Measurements from ENCODE around the gene KRT40. TPM values are rescaled to one million over a fixed set of nuclear protein-coding genes. Genes with fewer than 3 reads are reported as not detected.

KRT40 gene
- polyA plus RNA-seq, 4 donors = 0.10 to 0.45 (median 0.12) TPM; not detected in 1

DNA sequence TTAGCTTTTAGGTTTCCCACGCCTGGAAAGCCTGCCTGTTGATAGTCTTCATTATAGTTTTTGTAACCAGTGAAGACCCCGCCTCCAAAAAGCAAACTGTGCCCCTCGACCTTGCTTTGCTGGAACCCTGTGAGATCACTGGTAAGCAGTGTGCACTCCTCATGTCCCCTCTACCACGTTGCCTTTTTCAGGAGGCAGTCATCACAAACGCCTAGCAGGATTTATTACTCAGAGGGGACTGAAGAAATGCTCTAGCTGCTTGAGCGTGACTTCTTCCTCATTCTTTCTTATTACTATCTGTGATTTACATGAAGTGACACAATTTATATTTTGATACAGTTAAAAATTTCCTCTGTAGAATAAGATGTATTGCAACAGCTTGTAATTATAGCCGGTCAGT is 31.3 kb upstream of the KRT40 start:
- no peak for DNase-seq
- H3K27ac ChIP-seq (ENCODE audit: low read depth in 1 of 3, low read length in 2 of 3) = no peak overlapping the region
- WGBS, 3 donors = 66 to 78% (median 67%) methylated on average over 7 of the region's 7 CpGs
- no peaks in the 10 kb centered on the region for H3K9me3 ChIP-seq (ENCODE audit: control insufficient read depth in 2 of 2, insufficient read depth in 1 of 2, low read depth in 1 of 2, low read length in 1 of 2)
- no peaks in the 10 kb centered on the region for H3K36me3 ChIP-seq (ENCODE audit: control insufficient read depth in 3 of 3, insufficient read depth in 2 of 3, low read depth in 1 of 3, low read length in 3 of 3)
- FAIRE-seq = no peak
- no peaks in the 10 kb centered on the region for H3K4me1 ChIP-seq (ENCODE audit: control insufficient read depth in 3 of 3, insufficient read depth in 2 of 3, low read depth in 1 of 3, low read length in 2 of 3)
- no peak overlapping the region for H3K4me3 ChIP-seq (ENCODE audit: low read depth in 1 of 3, low read length in 3 of 3)
- H3K27me3 ChIP-seq (ENCODE audit: control insufficient read depth in 3 of 3, insufficient read depth in 3 of 3, low read length in 3 of 3) = peaks cover 0 to 2% (median 0%) of the 10 kb centered on the region in 3 donors

DNA sequence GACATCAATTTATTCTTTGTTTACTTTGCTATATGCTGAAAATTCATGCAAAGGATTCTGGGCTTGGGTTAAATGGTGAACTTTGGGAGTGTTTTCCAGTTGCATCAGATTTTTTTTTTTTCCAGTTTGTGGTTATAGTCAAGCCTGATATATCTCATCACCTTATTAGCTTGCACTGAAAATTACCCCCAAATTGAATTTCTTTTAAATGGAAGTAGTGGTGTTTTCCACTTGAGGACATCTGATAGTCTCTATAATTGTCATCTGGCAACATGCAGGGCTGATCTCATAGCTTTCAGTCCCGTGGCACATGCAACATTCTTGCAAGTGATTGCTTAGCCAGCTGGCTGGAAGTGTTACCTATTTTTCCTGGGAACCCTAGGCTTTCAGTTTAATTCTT is 29.5 kb upstream of the KRT40 start:
- DNase-seq = no peak
- no peaks in the 10 kb centered on the region for H3K36me3 ChIP-seq (ENCODE audit: control insufficient read depth in 3 of 3, insufficient read depth in 2 of 3, low read depth in 1 of 3, low read length in 3 of 3)
- no peaks in the 10 kb centered on the region for H3K4me1 ChIP-seq (ENCODE audit: control insufficient read depth in 3 of 3, insufficient read depth in 2 of 3, low read depth in 1 of 3, low read length in 2 of 3)
- H3K4me3 ChIP-seq (ENCODE audit: low read depth in 1 of 3, low read length in 3 of 3) = no peak overlapping the region
- H3K27me3 ChIP-seq (ENCODE audit: control insufficient read depth in 3 of 3, insufficient read depth in 3 of 3, low read length in 3 of 3) = no peaks in the 10 kb centered on the region
- no peak overlapping the region for H3K27ac ChIP-seq (ENCODE audit: low read depth in 1 of 3, low read length in 2 of 3)
- H3K9me3 ChIP-seq (ENCODE audit: control insufficient read depth in 2 of 2, insufficient read depth in 1 of 2, low read depth in 1 of 2, low read length in 1 of 2) = no peaks in the 10 kb centered on the region
- WGBS, 3 donors = 17 to 33% (median 24%) methylated on average over 1 of the region's 1 CpG
- no peak for FAIRE-seq

DNA sequence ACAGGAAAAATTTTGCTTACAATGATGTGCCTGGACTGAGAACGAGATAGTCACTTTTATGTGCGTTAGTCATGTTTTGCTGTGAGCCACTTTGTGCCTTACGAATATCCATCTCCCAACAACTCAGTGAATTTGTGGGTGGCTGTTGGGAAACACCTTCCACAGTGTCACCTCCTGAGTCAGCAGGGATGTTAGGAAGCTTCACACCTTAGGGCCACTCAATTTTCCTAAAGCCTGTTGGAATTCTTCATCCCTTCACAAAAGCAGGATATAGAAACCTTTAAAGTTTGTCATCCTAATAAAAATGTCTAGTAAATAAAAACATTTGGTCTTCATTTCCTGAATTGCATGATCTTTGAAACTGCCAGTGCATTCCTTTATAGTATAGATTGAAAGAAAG is 29.1 kb upstream of the KRT40 start:
- no peak overlapping the region for H3K4me3 ChIP-seq (ENCODE audit: low read depth in 1 of 3, low read length in 3 of 3)
- no peak overlapping the region for H3K27ac ChIP-seq (ENCODE audit: low read depth in 1 of 3, low read length in 2 of 3)
- no peaks in the 10 kb centered on the region for H3K4me1 ChIP-seq (ENCODE audit: control insufficient read depth in 3 of 3, insufficient read depth in 2 of 3, low read depth in 1 of 3, low read length in 2 of 3)
- H3K36me3 ChIP-seq (ENCODE audit: control insufficient read depth in 3 of 3, insufficient read depth in 2 of 3, low read depth in 1 of 3, low read length in 3 of 3) = no peaks in the 10 kb centered on the region
- H3K9me3 ChIP-seq (ENCODE audit: control insufficient read depth in 2 of 2, insufficient read depth in 1 of 2, low read depth in 1 of 2, low read length in 1 of 2) = no peaks in the 10 kb centered on the region
- DNase-seq (no peak), FAIRE-seq (no peak)
- 86 to 93% (median 91%) methylated on average over 3 of the region's 3 CpGs for WGBS, 3 donors
- no peaks in the 10 kb centered on the region for H3K27me3 ChIP-seq (ENCODE audit: control insufficient read depth in 3 of 3, insufficient read depth in 3 of 3, low read length in 3 of 3)

DNA sequence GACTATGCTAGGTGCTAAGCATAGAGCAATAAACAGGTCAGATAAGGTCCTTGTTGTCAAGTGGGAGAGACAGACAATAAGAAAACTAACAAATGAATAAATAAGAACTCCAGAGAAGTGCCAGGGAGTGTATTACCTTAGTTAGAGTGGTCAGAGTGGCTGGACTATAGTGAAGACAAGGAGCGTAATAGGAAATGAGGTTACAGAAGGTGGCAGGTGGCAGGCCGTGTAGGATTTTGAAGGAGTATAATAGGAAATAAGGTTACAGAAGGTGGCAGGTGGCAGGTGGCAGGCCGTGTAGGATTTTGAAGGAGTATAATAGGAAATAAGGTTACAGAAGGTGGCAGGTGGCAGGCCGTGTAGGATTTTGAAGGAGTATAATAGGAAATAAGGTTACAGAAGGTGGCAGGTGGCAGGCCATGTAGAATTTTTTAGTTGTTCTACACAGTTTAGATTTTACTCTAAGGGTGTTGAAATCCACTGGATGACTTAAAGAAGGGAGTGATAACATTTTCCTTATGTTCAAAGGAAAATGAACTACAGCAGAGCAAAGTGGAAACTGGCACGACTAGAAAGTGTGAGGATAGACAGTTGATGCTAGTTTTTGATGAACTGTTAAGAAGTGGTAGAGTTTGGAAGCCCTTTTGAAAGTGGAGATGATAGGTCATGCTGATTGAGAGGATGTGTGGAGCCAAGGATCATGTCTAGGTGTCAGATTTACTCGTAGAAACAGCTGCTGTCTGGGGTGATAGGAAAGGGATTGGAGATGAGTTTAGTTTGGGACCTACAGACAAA is 28.4 kb upstream of the KRT40 start:
- peak in 1 of 2 donors; percentile 1 for DNase-seq
- Histone ChIP-seq H3K9me3 (ENCODE audit: control insufficient read depth in 2 of 2, insufficient read depth in 1 of 2, low read depth in 1 of 2, low read length in 1 of 2) (no peaks in the 10 kb centered on the region), H3K27ac (ENCODE audit: low read depth in 1 of 3, low read length in 2 of 3) (no peak overlapping the region), H3K4me3 (ENCODE audit: low read depth in 1 of 3, low read length in 3 of 3) (no peak overlapping the region), H3K27me3 (ENCODE audit: control insufficient read depth in 3 of 3, insufficient read depth in 3 of 3, low read length in 3 of 3) (no peaks in the 10 kb centered on the region), H3K36me3 (ENCODE audit: control insufficient read depth in 3 of 3, insufficient read depth in 2 of 3, low read depth in 1 of 3, low read length in 3 of 3) (no peaks in the 10 kb centered on the region), H3K4me1 (ENCODE audit: control insufficient read depth in 3 of 3, insufficient read depth in 2 of 3, low read depth in 1 of 3, low read length in 2 of 3) (no peaks in the 10 kb centered on the region)
- WGBS, 3 donors = 72 to 78% (median 75%) methylated on average over 6 of the region's 6 CpGs
- FAIRE-seq = no peak

DNA sequence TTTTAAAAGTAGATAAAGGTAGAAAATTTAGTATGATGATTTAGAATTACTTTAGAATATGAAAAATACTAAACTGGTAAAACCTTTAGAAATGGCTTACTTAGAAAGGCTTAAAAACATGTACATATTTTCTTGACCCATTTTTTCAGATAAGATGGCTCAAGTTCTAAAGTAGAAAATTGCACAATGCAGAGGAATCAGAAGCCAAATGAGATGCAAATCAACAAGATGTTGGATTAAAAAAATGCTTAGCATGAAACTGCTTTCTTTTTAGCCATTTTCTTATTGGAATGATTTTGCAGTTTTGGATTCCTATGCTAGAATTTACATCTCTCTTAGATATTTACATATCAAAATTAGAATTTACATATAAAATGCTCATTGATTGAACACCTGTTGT is 26.3 kb upstream of the KRT40 start:
- no peak overlapping the region for H3K27ac ChIP-seq (ENCODE audit: low read depth in 1 of 3, low read length in 2 of 3)
- no peaks in the 10 kb centered on the region for H3K27me3 ChIP-seq (ENCODE audit: control insufficient read depth in 3 of 3, insufficient read depth in 3 of 3, low read length in 3 of 3)
- no peaks in the 10 kb centered on the region for H3K4me1 ChIP-seq (ENCODE audit: control insufficient read depth in 3 of 3, insufficient read depth in 2 of 3, low read depth in 1 of 3, low read length in 2 of 3)
- DNase-seq (no peak), FAIRE-seq (no peak)
- no peak overlapping the region for H3K4me3 ChIP-seq (ENCODE audit: low read depth in 1 of 3, low read length in 3 of 3)
- no peaks in the 10 kb centered on the region for H3K9me3 ChIP-seq (ENCODE audit: control insufficient read depth in 2 of 2, insufficient read depth in 1 of 2, low read depth in 1 of 2, low read length in 1 of 2)
- no peaks in the 10 kb centered on the region for H3K36me3 ChIP-seq (ENCODE audit: control insufficient read depth in 3 of 3, insufficient read depth in 2 of 3, low read depth in 1 of 3, low read length in 3 of 3)

DNA sequence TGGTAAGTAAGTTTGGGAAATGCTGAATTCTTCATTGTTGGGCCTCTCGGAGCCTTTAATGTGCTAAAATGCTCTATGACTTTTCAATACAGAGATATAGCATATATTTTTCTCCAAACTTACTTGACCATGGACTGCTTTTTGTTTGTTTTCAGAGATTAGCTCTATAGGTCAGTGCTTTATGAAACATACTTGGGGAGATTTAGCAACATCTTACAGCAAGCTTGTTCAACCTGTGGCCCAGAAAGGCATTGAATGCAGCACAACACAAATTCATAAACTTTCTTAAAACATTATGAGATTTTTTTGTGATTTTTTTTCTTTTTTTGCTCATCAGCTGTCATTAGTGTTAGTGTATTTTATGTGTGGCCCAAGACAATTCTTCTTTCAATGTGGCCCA is 25.8 kb upstream of the KRT40 start:
- FAIRE-seq = no peak
- no peak for DNase-seq
- no peaks in the 10 kb centered on the region for H3K4me1 ChIP-seq (ENCODE audit: control insufficient read depth in 3 of 3, insufficient read depth in 2 of 3, low read depth in 1 of 3, low read length in 2 of 3)
- H3K4me3 ChIP-seq (ENCODE audit: low read depth in 1 of 3, low read length in 3 of 3) = no peak overlapping the region
- H3K36me3 ChIP-seq (ENCODE audit: control insufficient read depth in 3 of 3, insufficient read depth in 2 of 3, low read depth in 1 of 3, low read length in 3 of 3) = no peaks in the 10 kb centered on the region
- H3K27ac ChIP-seq (ENCODE audit: low read depth in 1 of 3, low read length in 2 of 3) = no peak overlapping the region
- H3K9me3 ChIP-seq (ENCODE audit: control insufficient read depth in 2 of 2, insufficient read depth in 1 of 2, low read depth in 1 of 2, low read length in 1 of 2) = no peaks in the 10 kb centered on the region
- no peaks in the 10 kb centered on the region for H3K27me3 ChIP-seq (ENCODE audit: control insufficient read depth in 3 of 3, insufficient read depth in 3 of 3, low read length in 3 of 3)
- WGBS, 3 donors = 88 to 93% (median 92%) methylated on average over 1 of the region's 1 CpG

DNA sequence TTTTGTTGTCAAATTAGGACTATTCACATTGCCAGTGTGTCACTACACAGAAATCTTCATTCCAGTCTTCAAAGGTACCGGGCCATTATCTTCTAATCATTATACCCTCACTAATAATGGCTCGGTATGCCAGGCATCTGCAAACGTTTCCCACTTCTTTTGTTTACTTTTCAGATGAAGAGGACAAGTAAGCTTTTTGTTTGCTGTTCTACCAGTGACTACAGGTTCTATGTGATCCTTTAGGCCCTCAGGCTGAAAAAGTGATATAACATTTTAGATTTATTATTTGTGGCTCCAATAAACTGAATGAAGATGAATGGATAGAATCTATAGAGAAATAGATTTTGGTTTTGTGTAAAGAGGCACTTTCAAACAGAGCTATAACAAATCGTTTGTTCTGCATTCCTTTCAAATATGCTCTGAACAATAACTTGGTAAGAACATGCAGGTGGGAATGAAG is 25.2 kb upstream of the KRT40 start:
- Histone ChIP-seq H3K36me3 (ENCODE audit: control insufficient read depth in 3 of 3, insufficient read depth in 2 of 3, low read depth in 1 of 3, low read length in 3 of 3) (no peaks in the 10 kb centered on the region), H3K9me3 (ENCODE audit: control insufficient read depth in 2 of 2, insufficient read depth in 1 of 2, low read depth in 1 of 2, low read length in 1 of 2) (no peaks in the 10 kb centered on the region), H3K27ac (ENCODE audit: low read depth in 1 of 3, low read length in 2 of 3) (no peak overlapping the region), H3K4me3 (ENCODE audit: low read depth in 1 of 3, low read length in 3 of 3) (no peak overlapping the region), H3K27me3 (ENCODE audit: control insufficient read depth in 3 of 3, insufficient read depth in 3 of 3, low read length in 3 of 3) (no peaks in the 10 kb centered on the region), H3K4me1 (ENCODE audit: control insufficient read depth in 3 of 3, insufficient read depth in 2 of 3, low read depth in 1 of 3, low read length in 2 of 3) (no peaks in the 10 kb centered on the region)
- WGBS, 3 donors = 7 to 42% (median 15%) methylated on average over 4 of the region's 4 CpGs
- FAIRE-seq = no peak
- no peak for DNase-seq

DNA sequence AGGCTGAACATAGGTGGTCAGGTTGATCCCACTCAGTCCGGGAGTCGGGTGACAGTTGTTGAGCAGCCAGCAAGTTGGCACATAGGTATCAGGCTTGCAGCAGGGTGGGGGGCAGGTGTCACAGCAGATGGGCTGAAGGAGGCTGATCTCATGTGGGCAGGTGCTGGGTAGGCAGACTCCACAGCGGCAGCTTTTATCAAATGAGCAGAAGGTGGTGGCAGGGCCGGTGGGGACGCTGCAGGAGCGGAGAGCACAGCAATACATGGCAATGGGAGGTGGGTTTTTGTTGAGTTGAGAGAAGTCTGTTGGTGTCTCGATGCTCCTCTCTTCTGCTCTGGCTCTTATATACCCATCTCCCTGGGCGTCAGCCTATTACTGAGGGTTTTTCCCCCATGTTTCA is 24.7 kb upstream of the KRT40 start, which contains the start of gene KRTAP3-1:
KRTAP3-1 (minus strand) TSS at position 318 of the 400 bp plus-strand sequence; CDS start at position 264, 54 bp downstream.
- Histone ChIP-seq H3K27ac (ENCODE audit: low read depth in 1 of 3, low read length in 2 of 3) (no peak within 1 kb of the TSS), H3K27me3 (ENCODE audit: control insufficient read depth in 3 of 3, insufficient read depth in 3 of 3, low read length in 3 of 3) (no peaks in the 10 kb centered on the region), H3K4me3 (ENCODE audit: low read depth in 1 of 3, low read length in 3 of 3) (no peak within 1 kb of the TSS), H3K9me3 (ENCODE audit: control insufficient read depth in 2 of 2, insufficient read depth in 1 of 2, low read depth in 1 of 2, low read length in 1 of 2) (no peaks in the 10 kb centered on the region), H3K4me1 (ENCODE audit: control insufficient read depth in 3 of 3, insufficient read depth in 2 of 3, low read depth in 1 of 3, low read length in 2 of 3) (no peaks in the 10 kb centered on the region), H3K36me3 (ENCODE audit: control insufficient read depth in 3 of 3, insufficient read depth in 2 of 3, low read depth in 1 of 3, low read length in 3 of 3) (no peaks in the 10 kb centered on the region)
- no peak for FAIRE-seq
- 21 to 79% (median 60%) methylated on average over 8 of the region's 8 CpGs for whole genome bisulfite sequencing, 3 donors
- DNase-seq = no peak

DNA sequence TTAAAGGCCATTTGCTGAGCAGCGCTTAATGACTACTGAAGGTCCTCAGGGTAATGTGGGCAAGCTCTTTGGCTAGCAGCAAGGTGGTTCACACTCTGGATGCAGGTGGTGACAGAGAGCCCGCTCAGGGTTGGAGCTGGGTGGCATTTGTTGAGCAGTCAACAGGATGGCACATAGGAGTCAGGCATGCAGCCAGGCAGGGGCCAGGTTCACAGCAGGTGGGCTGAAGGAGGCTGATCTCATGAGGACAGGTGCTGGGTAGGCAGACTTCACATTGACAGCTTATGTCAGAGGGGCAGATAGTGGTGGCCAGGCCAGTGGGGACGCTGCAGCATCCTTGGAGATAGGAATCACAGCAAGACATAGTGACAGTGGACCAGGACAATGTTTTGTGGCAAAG is 20.3 kb upstream of the KRT40 start:
- DNase-seq (no peak), FAIRE-seq (no peak)
- 82 to 96% (median 88%) methylated on average over 3 of the region's 3 CpGs for WGBS, 3 donors
- H3K27me3 ChIP-seq (ENCODE audit: control insufficient read depth in 3 of 3, insufficient read depth in 3 of 3, low read length in 3 of 3) = peaks cover 0 to 3% (median 0%) of the 10 kb centered on the region in 3 donors
- H3K9me3 ChIP-seq (ENCODE audit: control insufficient read depth in 2 of 2, insufficient read depth in 1 of 2, low read depth in 1 of 2, low read length in 1 of 2) = no peaks in the 10 kb centered on the region
- no peak overlapping the region for H3K27ac ChIP-seq (ENCODE audit: low read depth in 1 of 3, low read length in 2 of 3)
- H3K4me1 ChIP-seq (ENCODE audit: control insufficient read depth in 3 of 3, insufficient read depth in 2 of 3, low read depth in 1 of 3, low read length in 2 of 3) = no peaks in the 10 kb centered on the region
- H3K36me3 ChIP-seq (ENCODE audit: control insufficient read depth in 3 of 3, insufficient read depth in 2 of 3, low read depth in 1 of 3, low read length in 3 of 3) = no peaks in the 10 kb centered on the region
- no peak overlapping the region for H3K4me3 ChIP-seq (ENCODE audit: low read depth in 1 of 3, low read length in 3 of 3)

Measured in small intestine (tissue), 7 donors.